ENCODE measurements around the gene BLVRA. TPM values are rescaled to one million over a fixed set of nuclear protein-coding genes. Genes with fewer than 3 reads are reported as not detected.
A peak's percentile ranks its signal among the peaks of the same experiment; 100 is the strongest.

BLVRA gene
- total and polyA plus RNA-seq, 10 donors: 58.0 to 164 (median 114) TPM

- intact Hi-C loops (cut with DNase I; ENCODE audit: low total_unique reads): no loop called here
- DNase-seq: no peak
- Histone ChIP-seq H3K4me1 (peaks cover 0 to 90% (median 30%) of the 10 kb centered on the region in 6 donors), H3K36me3 (no peaks in the 10 kb centered on the region), H3K27me3 (replicated peaks in 1 of 7) (no peaks in the 10 kb centered on the region), H3K4me3 (peak overlapping the region in 1 of 8 donors; percentile 49), H3K27ac (peak overlapping the region in 5 of 8 donors; percentile 39 to 84 (median 78)), H3K9me3 (no peaks in the 10 kb centered on the region)
- no peak for TF ChIP-seq POLR2A (IDR thresholded peaks at IDR 0.05)
- TF ChIP-seq CTCF (IDR thresholded peaks at IDR 0.05 in 8 of 11, conservative IDR thresholded peaks at IDR 0.05 in 3 of 11): no peak
- TF ChIP-seq POLR2AphosphoS5 (IDR thresholded peaks at IDR 0.05): no peak
- WGBS, 5 donors: 61 to 83% (median 72%) methylated on average over 10 of the region's 10 CpGs
Measured at GRCh38 chr7:43764807-43765491, 6.5 kb downstream of the BLVRA start.

- no peak for DNase-seq
- WGBS, 5 donors: 57 to 81% (median 63%) methylated on average over 8 of the region's 8 CpGs
- TF ChIP-seq POLR2A (IDR thresholded peaks at IDR 0.05) (no peak), CTCF (IDR thresholded peaks at IDR 0.05 in 8 of 11, conservative IDR thresholded peaks at IDR 0.05 in 3 of 11) (no peak), POLR2AphosphoS5 (IDR thresholded peaks at IDR 0.05) (peak in 1 of 3 donors; percentile 10)
Measured at GRCh38 chr7:43766564-43766963, 8.1 kb downstream of the BLVRA start.

GRCh38 chr7:43767311-43767710 lies 8.8 kb downstream of the BLVRA start:
- Histone ChIP-seq H3K27ac (no peak overlapping the region), H3K9me3 (no peaks in the 10 kb centered on the region), H3K27me3 (replicated peaks in 1 of 7) (no peaks in the 10 kb centered on the region), H3K4me1 (peaks cover 0 to 77% (median 23%) of the 10 kb centered on the region in 6 donors), H3K36me3 (peaks cover 0 to 15% (median 10%) of the 10 kb centered on the region in 6 donors), H3K4me3 (no peak overlapping the region)
- DNase-seq: no peak
- intact Hi-C loops (cut with DNase I; ENCODE audit: low total_unique reads): no loop called here
- WGBS, 5 donors: 92 to 96% (median 95%) methylated on average over 8 of the region's 8 CpGs
- TF ChIP-seq POLR2AphosphoS5 (IDR thresholded peaks at IDR 0.05) (no peak), POLR2A (IDR thresholded peaks at IDR 0.05) (no peak), CTCF (IDR thresholded peaks at IDR 0.05 in 8 of 11, conservative IDR thresholded peaks at IDR 0.05 in 3 of 11) (no peak)

More at GRCh38 chr7:43766564-43766963, 8.1 kb downstream of the BLVRA start:
- H3K4me3 ChIP-seq: no peak overlapping the region
- peaks cover 0 to 8% (median 3%) of the 10 kb centered on the region in 6 donors for H3K36me3 ChIP-seq
- peak overlapping the region in 4 of 8 donors; percentile 15 to 48 (median 22) for H3K27ac ChIP-seq
- peaks cover 0 to 84% (median 26%) of the 10 kb centered on the region in 6 donors for H3K4me1 ChIP-seq
- no peaks in the 10 kb centered on the region for H3K9me3 ChIP-seq
- no peaks in the 10 kb centered on the region for H3K27me3 ChIP-seq (replicated peaks in 1 of 7)
- intact Hi-C loops (cut with DNase I; ENCODE audit: low total_unique reads): no loop called here

GRCh38 chr7:43768201-43768886 lies 9.9 kb downstream of the BLVRA start:
- intact Hi-C loops (cut with DNase I; ENCODE audit: low total_unique reads): no loop called here
- DNase-seq: no peak
- Histone ChIP-seq H3K36me3 (peaks cover 0 to 23% (median 15%) of the 10 kb centered on the region in 6 donors), H3K4me1 (peaks cover 0 to 66% (median 18%) of the 10 kb centered on the region in 6 donors), H3K4me3 (no peak overlapping the region), H3K27me3 (replicated peaks in 1 of 7) (no peaks in the 10 kb centered on the region), H3K9me3 (no peaks in the 10 kb centered on the region), H3K27ac (peak overlapping the region in 1 of 8 donors; percentile 26)
- TF ChIP-seq CTCF (IDR thresholded peaks at IDR 0.05 in 8 of 11, conservative IDR thresholded peaks at IDR 0.05 in 3 of 11): no peak
- no peak for TF ChIP-seq POLR2AphosphoS5 (IDR thresholded peaks at IDR 0.05)
- no peak for TF ChIP-seq POLR2A (IDR thresholded peaks at IDR 0.05)
- WGBS, 5 donors: 86 to 97% (median 87%) methylated on average over 9 of the region's 9 CpGs

All from spleen (tissue), 11 donors.